GM19468 (cell line): ENCODE results near the gene SETD2.
A peak's percentile ranks its signal among the peaks of the same experiment; 100 is the strongest.

Experiments used
- ATAC-seq: cut with Tn5 transposase; IDR thresholded peaks from one replicate; pipeline ENCODE4 v1.9.1; 2021; ENCODE audit warnings: mild to moderate bottlenecking, moderate library complexity, moderate number of reproducible peaks; ENCODE audit not compliant: unreplicated experiment; ENCODE audit errors: extremely low read depth

The SETD2 gene

DNA sequence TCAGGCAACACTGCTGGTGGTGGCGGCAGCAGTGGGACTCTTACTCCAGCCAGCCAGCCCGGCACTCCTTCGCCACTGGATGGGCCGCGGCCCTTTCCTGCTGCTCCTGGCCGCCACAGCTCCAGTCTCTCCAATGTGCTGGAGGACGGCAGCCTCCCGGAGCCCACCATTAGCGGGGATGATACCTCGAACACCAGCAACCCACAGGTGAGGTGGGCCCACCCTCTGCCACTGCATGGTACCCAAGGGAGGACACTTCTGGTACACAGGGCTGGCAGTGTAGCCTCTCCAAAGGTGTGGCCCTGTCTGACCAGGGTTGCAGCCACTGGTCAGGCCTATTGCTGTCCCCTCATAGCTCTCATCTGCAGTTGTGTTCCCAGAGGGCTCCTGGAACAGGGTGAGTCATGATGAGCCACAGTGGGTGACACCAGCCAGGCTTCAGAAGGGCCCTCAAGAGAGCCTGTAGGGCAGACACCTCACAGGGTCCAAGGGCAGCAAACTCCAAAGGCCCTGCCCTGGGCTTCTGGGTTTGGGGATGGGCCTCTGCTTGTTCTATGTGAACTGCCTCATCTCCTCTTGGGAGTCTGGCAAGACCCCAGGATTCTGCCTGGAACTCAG, 163.6 kb downstream of the SETD2 start:
- no peak for ATAC-seq

DNA sequence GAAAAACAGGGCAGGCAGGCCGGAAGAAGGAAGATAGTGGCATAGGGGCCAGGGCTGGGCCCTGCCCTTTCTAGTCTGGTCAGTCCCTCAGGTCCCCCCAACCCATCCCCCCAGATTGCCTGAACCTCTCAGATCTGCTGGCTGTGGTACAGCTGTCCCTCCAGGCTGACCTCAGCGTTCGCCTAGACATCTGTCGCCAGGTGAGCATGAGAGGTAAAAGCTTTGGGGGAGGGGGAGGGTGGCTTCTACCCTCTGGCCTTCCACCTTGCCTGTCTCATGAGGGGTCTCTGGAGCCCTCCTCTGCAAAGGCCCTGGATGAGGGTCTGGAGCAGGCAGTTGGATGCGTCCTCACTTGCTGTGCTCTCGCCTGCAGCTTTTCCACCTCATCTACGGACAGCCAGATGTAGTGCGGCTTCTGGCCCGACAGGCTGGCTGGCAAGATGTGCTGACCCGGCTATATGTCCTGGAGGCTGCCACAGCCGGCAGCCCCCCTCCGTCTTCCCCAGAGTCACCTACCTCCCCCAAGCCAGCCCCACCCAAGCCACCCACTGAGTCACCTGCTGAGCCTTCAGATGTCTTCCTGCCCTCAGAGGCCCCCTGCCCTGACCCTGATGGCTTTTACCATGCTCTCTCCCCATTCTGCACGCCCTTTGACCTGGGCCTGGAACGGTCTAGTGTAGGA, 164.3 kb downstream of the SETD2 start:
- no peak for ATAC-seq

DNA sequence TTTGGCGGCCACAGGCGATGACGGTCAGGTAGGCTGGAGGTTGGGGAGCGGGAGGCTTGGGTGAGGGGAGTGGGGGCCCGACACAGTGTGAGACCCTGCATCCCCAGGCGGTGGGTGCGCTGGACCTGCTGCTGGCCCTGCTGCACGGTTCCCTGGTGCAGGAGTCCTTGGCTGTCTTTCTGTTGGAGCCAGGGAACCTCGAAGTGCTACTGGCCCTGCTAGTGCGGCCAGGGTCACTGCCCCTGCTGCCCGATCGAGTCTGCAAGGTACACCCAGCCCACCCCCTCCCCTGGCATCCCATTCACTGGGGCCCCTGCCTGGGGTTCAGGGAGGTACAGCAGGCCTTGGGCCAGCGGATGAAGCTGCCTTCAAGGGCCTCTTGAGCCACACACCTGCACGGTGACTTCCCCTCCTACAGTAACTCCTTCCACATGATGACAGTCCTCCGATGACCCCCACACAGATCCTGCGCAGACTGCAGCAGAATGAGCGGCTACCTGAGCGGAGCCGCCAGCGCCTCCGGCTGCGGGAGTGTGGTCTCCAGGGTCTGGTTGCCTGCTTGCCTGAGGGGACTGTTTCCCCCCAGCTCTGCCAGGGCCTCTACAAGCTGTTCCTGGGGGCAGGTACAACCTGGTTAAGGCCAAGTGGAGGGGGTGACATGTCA, 164.9 kb downstream of the SETD2 start:
- ATAC-seq = no peak

DNA sequence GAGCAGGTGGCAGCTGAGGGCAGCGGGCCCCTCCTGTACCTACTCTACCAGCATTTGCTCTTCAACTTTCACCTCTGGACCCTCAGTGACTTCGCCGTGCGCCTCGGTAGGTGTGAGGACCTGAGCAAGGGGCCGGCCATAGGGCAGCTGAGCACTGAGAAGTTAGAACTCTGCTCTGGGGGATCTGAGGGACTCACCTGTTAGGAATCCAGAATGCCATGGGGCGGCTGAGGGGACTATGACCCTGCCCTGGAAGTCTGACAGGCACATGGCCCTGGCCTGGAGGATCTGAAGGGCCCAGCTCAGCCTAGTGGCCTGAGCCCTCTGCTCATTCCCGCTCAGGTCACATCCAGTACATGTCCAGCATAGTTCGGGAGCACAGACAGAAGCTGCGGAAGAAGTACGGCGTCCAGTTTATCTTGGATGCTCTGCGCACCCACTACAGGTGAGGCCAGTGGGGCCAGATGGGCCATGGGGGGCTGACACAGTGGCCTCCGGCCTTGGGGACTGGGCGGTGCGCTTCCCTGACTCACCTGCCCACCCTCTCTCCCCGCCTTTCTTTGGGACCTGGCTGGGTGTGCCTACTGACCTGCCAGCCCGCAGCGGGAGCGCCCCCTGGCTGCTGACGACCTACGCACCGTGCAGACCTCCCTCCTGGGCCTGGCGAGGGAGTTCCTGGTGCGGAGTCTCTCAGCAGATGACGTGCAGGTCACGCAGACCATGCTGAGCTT, 165.6 kb downstream of the SETD2 start:
- ATAC-seq = no peak

DNA sequence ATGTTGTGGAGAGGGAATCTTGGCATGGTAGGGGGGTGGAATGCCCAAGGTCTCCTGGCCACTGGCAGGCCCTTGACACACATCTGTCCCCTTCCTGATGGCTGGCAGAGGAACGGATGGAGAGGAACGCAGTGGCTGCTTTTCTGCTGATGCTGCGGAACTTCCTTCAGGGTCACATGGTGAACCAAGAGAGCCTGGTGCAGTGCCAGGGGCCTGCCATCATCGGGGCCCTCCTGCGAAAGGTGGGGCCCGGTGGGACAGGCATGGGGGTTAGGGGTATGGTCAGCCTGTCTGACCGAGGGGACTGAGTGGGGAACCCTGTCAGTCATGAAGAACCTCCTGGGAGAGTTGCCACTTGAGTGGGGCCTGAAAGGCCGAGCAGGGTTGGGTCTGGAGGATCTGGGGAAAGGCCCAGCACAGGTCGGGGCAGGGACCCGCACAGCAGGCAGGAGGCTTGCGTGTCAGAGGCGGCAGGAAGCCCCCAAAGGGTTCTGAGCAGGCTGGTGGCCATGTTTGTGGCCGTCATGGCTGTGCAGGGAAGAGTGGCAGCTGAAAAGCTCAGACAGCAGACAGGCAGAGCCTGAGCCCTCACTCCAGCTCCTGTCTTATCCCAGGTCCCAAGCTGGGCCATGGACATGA, 166.3 kb downstream of the SETD2 start:
- no peak for ATAC-seq

DNA sequence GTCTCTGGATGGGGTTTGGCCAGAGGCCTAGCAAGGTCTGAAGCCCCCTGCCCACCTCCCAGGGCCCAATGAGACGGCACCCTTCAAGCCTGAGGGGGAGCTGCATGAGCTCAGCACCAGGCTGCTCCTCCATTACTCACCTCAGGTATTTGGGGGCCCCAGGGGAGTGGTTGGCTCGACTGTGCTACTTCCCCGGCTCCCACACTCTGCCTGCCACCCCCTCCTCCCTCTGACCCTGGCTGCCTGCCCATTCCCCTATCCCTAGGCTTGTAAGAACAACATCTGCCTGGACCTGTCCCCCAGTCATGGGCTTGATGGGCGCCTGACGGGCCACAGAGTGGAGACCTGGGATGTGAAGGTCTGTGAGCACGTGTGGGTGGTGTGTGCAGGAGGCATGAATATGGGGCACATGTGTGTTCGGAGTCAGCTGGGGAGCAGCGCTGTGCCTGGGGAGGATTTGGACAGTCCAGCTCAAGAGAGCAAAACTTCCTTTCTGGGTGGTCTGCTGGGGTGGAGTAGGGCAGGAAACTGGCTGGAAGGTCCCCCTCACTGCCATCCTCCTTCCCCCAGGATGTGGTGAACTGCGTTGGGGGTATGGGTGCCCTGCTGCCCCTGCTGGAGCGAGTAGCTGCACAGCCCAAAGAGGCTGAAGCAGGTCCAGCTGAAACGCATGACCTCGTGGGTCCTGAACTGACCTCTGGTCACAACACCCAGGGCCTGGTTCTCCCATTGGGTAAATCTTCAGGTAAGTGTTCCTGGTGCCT, 167.0 kb downstream of the SETD2 start:
- ATAC-seq = no peak

DNA sequence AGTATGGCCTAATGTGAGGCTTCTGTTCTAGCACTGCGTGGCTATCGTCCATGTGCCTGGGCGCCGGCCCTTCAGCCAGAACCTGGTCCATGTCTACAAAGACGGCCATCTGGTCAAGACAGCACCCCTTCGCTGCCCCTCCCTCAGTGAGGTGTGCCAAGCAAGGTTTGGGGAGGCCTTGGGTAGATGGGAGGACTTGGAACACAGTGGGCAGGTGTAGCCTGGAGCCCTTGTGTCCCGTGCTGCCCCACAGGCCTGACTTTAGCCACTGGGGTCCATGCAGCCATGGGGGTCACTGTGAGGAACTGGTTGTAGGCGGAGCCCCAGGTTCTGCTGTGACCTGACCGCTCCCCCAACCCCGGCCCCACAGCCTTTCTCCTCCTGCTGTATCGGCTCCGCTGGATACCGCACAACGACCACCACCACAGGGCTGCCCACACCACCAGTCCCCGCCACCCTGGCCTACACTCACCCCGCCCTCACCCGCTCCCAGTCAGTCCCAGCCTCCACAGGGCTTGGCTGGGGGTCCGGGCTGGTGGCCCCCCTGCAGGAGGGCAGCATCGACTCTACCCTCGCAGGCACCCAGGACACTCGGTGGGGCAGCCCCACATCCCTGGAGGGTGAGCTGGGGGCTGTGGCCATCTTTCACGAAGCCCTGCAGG, 167.9 kb downstream of the SETD2 start:
- ATAC-seq = no peak

DNA sequence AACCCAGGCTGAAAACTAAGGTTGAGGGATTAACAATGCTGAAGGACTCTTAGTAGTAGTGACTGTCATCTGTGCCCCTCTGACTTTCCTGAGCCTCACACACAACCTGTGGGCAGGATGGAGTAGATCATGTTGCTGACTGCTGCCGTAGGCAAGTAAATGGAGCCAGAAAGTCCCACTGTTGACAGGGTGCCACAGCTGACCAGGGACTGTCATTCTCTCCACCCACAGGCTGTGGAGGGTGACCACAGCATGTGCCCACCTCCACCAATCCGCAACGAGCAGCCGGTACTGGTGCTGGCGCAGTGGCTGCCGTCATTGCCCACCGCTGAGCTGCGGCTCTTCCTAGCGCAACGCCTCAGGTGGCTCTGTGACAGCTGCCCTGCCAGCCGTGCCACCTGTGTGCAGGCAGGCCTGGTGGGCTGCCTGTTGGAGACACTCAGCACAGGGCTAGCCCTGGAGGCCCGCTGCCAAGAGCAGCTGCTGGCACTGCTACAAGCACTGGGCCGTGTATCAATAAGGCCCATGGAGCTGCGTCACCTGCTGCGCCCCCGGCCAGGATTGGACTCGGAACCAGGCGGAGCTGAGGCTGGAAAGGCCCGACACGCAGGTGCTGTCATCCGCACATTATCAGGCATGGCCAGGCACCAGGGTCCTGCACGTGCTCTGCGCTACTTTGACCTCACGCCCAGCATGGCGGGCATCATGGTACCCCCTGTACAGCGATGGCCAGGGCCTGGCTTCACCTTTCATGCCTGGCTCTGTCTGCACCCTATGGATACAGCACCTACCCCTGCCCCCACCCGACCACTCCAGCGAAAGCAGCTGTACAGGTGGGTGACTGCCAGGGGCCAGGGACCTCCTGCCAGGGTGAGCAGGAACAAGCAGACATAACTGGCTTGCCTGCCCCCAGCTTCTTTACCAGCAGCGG, 168.8 kb downstream of the SETD2 start:
- no peak for ATAC-seq

DNA sequence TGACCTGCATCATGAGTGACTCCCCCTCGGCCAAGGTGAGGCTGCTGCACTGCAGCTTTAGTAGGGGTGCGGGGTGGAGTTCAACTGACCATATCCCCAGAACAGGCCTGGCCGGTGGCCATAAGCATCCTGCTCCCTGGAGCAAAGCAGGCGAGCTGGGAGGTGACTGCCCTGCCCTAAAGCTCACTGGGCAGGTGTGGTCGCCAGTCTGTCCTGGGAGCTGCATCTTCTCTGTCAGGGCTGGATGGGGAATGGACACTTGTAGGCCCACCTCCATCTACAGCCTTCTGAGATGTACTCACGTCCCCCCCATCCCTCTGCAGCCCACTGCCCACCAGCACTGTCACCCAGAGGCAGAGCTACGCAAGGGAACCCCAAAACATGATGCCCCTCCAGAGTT, 169.9 kb downstream of the SETD2 start:
- no peak for ATAC-seq

DNA sequence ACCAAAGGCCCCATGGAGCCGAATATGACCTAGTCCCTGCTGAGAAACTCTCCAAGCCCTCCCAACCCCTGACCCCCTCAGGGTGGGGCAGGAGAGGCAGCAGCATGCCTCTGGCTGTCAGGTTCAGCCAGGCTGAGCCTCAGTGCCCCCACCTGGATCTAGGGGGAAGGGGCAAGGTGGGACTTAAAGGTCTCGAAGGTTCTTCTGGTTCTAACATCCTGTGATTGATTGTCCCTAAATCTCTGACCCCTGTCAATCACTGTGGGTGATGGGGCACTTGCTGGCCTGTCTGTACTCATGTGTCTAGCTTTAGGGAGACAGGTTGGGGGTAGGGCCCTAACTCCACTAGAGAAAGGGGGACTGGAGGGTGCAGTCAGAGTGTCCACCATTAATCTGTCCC, 170.6 kb downstream of the SETD2 start:
- no peak for ATAC-seq

DNA sequence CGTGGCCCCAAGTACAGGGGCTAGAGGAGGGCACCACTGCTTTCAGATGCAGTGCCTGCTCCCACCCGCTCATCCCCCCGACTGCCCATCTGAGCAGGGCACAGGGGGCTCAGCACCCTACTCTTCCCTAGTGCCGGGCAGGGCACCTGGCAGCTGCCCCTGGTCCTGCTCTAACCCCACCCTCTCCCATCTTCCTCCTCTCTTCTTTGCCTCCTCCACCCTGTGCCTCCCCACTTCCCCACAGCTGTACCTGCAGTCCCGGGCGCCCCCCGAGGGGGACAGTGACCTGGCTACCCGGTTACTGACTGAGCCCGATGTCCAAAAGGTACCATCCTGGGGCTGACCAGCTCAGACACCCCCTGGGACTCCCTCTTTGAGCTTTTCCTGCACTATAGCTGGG, 171.7 kb downstream of the SETD2 start:
- ATAC-seq = no peak

DNA sequence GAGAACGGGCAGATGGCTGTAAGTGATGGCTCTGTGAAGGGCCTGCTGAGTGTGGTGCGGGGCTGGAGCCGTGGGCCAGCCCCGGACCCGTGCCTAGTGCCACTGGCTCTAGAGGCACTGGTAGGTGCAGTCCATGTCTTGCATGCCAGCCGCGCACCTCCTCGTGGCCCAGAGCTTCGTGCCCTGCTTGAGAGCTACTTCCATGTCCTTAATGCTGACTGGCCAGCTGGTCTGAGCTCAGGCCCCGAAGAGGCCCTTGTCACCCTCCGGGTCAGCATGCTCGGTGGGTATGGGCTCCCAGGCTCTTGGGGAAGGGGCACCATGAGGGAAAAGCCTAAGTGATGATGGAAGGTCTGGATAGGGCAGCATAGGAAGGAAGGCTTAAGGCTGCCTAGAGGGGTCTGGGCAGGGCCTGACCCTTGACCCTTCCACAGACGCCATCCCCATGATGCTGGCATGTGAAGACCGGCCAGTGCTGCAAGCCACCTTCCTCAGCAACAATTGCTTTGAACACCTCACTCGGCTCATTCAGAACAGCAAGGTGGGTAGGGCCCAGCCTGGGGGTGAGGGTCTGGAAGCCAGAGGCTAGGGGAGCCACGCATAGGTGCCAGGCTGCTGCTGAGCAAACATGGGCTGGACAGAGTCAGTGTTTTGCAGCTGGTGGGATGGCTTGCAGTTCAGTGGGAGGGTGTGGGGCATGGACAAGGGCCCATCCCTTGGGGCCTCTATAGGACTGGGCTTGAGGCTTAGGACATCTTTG, 172.3 kb downstream of the SETD2 start:
- ATAC-seq = no peak

DNA sequence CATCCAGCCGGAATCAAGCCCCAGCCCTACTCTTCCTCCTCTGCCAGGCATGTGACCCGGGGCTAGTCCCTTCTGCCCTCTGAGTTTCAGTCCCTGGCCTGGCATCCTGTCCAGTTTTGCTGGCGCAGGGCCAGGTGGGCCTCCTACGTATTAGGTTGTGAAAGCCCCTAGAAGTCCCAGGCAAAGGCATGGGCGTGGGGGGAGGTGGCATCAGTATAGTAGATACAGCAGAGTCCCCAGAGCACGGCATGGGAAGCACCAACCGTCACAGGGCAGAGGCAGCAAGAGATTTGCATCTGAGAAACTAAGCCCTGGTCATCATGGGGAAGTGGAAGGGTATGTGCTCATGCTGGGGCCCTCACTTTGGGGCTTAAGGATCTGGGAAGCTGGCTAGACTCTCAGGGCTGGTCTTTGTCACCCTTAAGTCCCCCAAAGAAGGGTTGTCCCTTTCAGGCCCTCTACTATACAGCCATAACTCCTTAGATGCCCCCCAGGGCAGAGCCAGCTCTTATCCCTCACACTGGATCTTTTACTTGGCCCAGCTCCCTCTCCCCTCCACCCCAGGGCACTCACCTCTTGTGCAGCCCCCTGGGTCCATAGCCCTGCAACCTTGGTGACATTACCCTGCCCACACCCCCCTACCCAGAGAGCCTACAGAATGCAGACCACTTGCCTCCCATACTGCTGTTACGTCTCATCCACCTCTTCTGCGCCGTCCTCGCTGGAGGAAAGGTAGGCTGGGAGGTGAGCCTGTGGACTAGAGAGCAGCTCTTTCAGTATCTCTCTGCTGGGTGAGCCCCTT, 173.1 kb downstream of the SETD2 start:
- no peak for ATAC-seq

DNA sequence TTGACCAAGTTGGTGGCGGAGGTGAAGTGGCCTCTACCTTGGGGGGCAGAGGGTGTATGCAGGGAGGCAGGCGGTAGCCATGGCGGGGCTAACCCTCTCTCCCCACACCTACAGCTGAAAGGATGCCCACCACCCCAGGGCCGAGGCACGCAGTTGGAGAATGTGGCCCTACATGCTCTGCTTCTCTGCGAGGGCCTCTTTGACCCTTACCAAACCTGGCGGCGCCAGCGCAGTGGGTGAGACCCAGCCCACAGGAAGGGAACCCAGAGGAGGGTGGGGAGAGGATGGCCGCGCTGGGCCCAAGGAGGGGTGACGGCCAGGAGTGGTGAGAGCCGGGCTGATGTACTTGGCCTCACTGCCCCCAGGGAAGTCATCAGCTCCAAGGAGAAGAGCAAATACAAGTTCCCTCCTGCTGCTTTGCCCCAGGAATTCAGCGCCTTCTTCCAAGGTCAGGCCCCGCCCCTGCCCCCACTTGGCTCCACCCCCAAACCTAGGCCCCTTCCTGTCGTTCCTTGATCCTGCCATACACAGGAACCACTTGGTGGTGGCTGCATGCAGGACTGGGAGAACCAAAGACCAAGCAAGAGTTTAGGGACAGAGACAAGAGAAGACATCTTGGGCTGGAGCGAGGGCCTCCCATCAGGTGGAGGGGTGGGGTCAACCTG, 174.6 kb downstream of the SETD2 start:
- no peak for ATAC-seq

DNA sequence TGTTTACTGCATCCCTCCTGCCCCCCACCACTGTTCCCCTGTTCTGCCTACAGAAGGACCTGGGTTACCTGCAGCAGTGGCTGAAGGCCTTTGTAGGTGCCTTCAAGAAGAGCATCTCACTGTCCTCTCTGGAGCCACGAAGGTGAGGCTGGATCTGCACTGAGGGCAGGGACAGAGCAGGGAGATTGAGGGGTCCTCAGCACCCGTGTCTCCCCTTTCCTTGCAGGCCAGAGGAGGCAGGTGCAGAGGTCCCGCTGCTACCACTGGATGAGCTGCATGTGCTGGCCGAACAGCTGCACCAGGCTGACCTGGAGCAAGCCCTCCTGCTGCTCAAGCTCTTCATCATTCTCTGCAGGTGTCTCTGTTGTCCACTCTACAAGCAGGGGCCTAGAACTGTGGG, 175.3 kb downstream of the SETD2 start:
- ATAC-seq = no peak

DNA sequence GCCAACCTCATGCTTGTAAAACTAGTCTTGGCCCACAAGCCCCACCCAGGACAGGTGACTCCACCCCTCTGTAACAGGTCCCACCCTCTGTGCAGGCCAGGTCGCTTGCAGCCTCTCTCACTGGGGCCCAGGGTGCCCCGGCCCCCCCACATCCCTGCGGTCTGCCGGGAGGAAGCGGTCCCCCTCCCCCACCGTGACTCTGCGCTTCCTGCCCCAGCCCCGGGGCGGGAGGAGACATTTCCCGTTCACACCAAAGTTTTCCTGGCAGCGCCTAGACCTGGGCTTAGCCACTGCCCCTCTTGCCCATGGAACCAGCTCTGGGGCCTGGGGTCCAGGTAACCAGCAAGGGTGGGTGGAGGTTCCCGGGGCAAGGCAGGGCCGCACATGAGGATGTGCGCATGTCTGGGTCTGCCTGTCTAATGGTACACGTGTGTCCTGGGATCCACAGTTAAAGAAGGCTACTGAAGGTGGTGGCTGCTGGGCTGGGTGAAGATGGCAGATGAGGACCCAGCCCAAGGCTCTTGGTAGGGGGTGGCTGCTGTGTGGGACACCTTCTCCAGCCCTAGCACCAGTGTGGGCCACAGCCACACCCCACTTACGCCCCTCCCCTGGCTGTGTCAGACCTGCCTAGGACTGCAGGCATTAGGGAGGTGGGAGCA, 176.0 kb downstream of the SETD2 start:
- peak; percentile 59 for ATAC-seq
